CD4-positive, alpha-beta memory T cell (primary cell): ENCODE data around the gene FOXM1. TPM values are rescaled to one million over a fixed set of nuclear protein-coding genes. Genes with fewer than 3 reads are reported as not detected.
A peak's percentile ranks its signal among the peaks of the same experiment; 100 is the strongest.

ENCODE experiments used
- CTCF ChIA-PET: fragments of 350-600 bp; sonication (Branson Sonifier 250); formaldehyde crosslinking; loops from one replicate; lab custom pipeline; 2021; ENCODE audit warnings: inconsistent platforms; ENCODE audit not compliant: partially characterized antibody; lab: Charles Lee
- POLR2A ChIA-PET: fragments of 350-600 bp; sonication (Branson Sonifier 250); formaldehyde crosslinking; loops from one replicate; lab custom pipeline; 2021; ENCODE audit not compliant: partially characterized antibody; lab: Charles Lee
- DNase-seq, 5 donors: peaks; one replicate each; pipeline versions ENCODE4 v3.0.0 to v3.0.0-alpha.2; 2020 to 2022; ENCODE audit warnings: mixed read lengths in 1 of 5
- H3K27ac ChIP-seq: one replicate; pipeline ENCODE4 v1.7.0; 2013; ENCODE audit warnings: low read depth, low read length
- H3K27me3 ChIP-seq: 2 replicates; pipeline ENCODE4 v1.7.0; 2013; ENCODE audit warnings: mild to moderate bottlenecking, low read length, moderate library complexity; ENCODE audit not compliant: insufficient read depth
- H3K36me3 ChIP-seq: 2 replicates; pipeline ENCODE4 v1.7.0; 2013; ENCODE audit warnings: mild to moderate bottlenecking, low read length, moderate library complexity; ENCODE audit not compliant: insufficient read depth
- H3K4me1 ChIP-seq: 2 replicates; pipeline ENCODE4 v1.7.0; 2013; ENCODE audit warnings: mild to moderate bottlenecking, low read length, moderate library complexity; ENCODE audit not compliant: insufficient read depth
- H3K4me3 ChIP-seq, 2 donors: one replicate each; pipeline ENCODE4 v1.7.0; 2013; ENCODE audit warnings: low read length in 2 of 2, mild to moderate bottlenecking in 1 of 2
- H3K9me3 ChIP-seq, 2 donors: one replicate each; pipeline ENCODE4 v1.7.0; 2013; ENCODE audit warnings: low read length in 2 of 2, control low read depth in 1 of 2; ENCODE audit not compliant: control insufficient read depth in 1 of 2
- H3K27ac Mint-ChIP-seq, 7 donors: one replicate each; pipeline ENCODE4 v1.8.0; 2020 to 2021; ENCODE audit warnings: mixed read lengths in 7 of 7, mild to moderate bottlenecking in 6 of 7, inconsistent platforms in 3 of 7, moderate library complexity in 3 of 7
- H3K27me3 Mint-ChIP-seq, 2 donors: one replicate each; pipeline ENCODE4 v1.8.0; 2020 to 2021; ENCODE audit warnings: mixed read lengths in 2 of 2
- H3K36me3 Mint-ChIP-seq, 2 donors: one replicate each; pipeline ENCODE4 v1.8.0; 2020 to 2021; ENCODE audit warnings: mixed read lengths in 2 of 2, inconsistent platforms in 1 of 2, mild to moderate bottlenecking in 1 of 2
- H3K4me1 Mint-ChIP-seq, 4 donors: one replicate each; pipeline ENCODE4 v1.8.0; 2020 to 2021; ENCODE audit warnings: mixed read lengths in 4 of 4, mild to moderate bottlenecking in 1 of 4
- H3K4me3 Mint-ChIP-seq, 8 donors: one replicate each; pipeline ENCODE4 v1.8.0; 2020 to 2021; ENCODE audit warnings: mixed read lengths in 8 of 8, mild to moderate bottlenecking in 7 of 8, moderate library complexity in 6 of 8, inconsistent platforms in 3 of 8
- H3K9me3 Mint-ChIP-seq, 8 donors: one replicate each; pipeline ENCODE4 v1.8.0; 2020 to 2021; ENCODE audit warnings: mixed read lengths in 8 of 8, mild to moderate bottlenecking in 5 of 8, inconsistent platforms in 3 of 8, moderate library complexity in 1 of 8
- intact Hi-C: fragments of 100-400 bp; cut with micrococcal nuclease; formaldehyde crosslinking; loops from one replicate; pipeline ENCODE4 v1.15.1; 2023
- polyA plus RNA-seq, 2 donors: library from polyadenylated mRNA; unstranded; fragments of 300-500 nt; fragmentation: Illumina TruSeq; gene quantifications; one replicate each; pipeline ENCODE4 v1.2.3, GENCODE V29; 2021
- total RNA-seq, 2 experiments: library from RNA; stranded (reverse); gene quantifications; one replicate each; pipeline ENCODE4 v1.2.3, GENCODE V29; 2021

FOXM1 gene
- total and polyA plus RNA-seq, 4 experiments from 2014 or later: 0.30 to 0.44 (median 0.30) TPM; not detected in 1

DNA sequence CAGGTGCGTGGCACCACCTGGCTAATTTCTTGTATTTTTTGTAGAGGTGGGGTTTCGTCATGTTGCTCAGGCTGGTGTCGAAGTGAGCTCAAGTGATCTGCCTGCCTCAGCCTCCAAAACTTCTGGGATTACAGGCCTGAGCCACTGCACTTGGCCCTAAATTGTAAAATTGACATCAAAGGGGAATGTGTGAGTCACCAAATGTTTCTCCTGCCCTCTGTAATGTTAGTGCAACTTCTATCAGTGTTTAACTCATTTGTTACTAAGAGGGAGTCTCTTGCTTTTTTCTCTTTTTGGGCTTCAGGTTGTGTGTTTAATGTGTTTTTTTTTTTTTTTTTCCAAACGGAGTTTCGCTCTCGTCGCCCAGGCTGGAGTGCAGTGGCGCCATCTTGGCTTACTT, 16.0 kb upstream of the FOXM1 start:
- DNase-seq: no peak
- Histone ChIP-seq H3K4me3 (no peak overlapping the region), H3K9me3 (no peaks in the 10 kb centered on the region), H3K36me3 (no peaks in the 10 kb centered on the region), H3K27me3 (no peaks in the 10 kb centered on the region), H3K4me1 (peaks cover 17% of the 10 kb centered on the region), H3K27ac (no peak overlapping the region)
- Mint-ChIP-seq H3K36me3 (peaks cover 0 to 12% of the 10 kb centered on the region in 2 donors), H3K4me3 (peak overlapping the region in 6 of 8 donors; percentile 24 to 71 (median 56)), H3K9me3 (peaks cover 0 to 4% (median 0%) of the 10 kb centered on the region in 8 donors), H3K27ac (peak overlapping the region in 1 of 7 donors; percentile 52), H3K27me3 (peaks cover 0 to 2% of the 10 kb centered on the region in 2 donors), H3K4me1 (peaks cover 17 to 37% (median 25%) of the 10 kb centered on the region in 4 donors)
- POLR2A ChIA-PET: no interaction called here
- intact Hi-C loops: loop anchor here (5.0 kb wide), 1 partner anchor 201 kb away; no protein-coding TSS in a partner anchor
- CTCF ChIA-PET: interaction anchor here (0.6 kb wide), 1 partner anchor 21 kb away, joined by 4 read pairs; no protein-coding TSS in a partner anchor

DNA sequence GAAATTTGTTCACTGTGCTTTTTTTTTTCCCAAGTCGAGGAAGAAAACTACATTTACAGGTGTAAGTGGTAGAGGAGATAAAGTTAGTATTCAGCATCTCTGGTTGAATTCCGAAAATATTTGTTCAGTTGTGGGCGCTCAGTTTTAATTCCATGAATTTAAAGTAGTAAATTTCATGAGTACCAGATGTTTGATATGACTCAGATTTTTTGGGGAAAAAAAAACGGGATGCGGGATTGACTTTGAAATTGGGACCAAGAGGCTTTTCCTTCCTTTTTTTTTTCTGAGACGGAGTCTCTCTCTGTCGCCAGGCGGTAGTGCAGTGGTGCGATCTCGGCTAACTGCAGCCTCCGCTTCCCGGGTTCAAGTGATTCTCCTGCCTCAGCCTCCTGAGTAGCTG, 15.3 kb upstream of the FOXM1 start:
- no peak for DNase-seq
- no peaks in the 10 kb centered on the region for H3K36me3 ChIP-seq
- Mint-ChIP-seq H3K4me1 (peaks cover 17 to 37% (median 25%) of the 10 kb centered on the region in 4 donors), H3K27ac (peak overlapping the region in 2 of 7 donors; percentile 16 to 35), H3K36me3 (peaks cover 0 to 15% of the 10 kb centered on the region in 2 donors), H3K9me3 (peaks cover 0 to 4% (median 0%) of the 10 kb centered on the region in 8 donors), H3K4me3 (peak overlapping the region in 7 of 8 donors; percentile 30 to 99 (median 96)), H3K27me3 (peaks cover 0 to 2% of the 10 kb centered on the region in 2 donors)
- no peaks in the 10 kb centered on the region for H3K9me3 ChIP-seq
- H3K27ac ChIP-seq: no peak overlapping the region
- intact Hi-C loops: loop anchor here (5.0 kb wide), 1 partner anchor 200 kb away; no protein-coding TSS in a partner anchor
- CTCF ChIA-PET: no interaction called here
- H3K27me3 ChIP-seq: no peaks in the 10 kb centered on the region
- no peak overlapping the region for H3K4me3 ChIP-seq
- POLR2A ChIA-PET: interaction anchor here (0.8 kb wide), 1 partner anchor 15 kb away, joined by 3 read pairs; the partner anchor contains the start of genes FOXM1 and RHNO1
- peaks cover 17% of the 10 kb centered on the region for H3K4me1 ChIP-seq

DNA sequence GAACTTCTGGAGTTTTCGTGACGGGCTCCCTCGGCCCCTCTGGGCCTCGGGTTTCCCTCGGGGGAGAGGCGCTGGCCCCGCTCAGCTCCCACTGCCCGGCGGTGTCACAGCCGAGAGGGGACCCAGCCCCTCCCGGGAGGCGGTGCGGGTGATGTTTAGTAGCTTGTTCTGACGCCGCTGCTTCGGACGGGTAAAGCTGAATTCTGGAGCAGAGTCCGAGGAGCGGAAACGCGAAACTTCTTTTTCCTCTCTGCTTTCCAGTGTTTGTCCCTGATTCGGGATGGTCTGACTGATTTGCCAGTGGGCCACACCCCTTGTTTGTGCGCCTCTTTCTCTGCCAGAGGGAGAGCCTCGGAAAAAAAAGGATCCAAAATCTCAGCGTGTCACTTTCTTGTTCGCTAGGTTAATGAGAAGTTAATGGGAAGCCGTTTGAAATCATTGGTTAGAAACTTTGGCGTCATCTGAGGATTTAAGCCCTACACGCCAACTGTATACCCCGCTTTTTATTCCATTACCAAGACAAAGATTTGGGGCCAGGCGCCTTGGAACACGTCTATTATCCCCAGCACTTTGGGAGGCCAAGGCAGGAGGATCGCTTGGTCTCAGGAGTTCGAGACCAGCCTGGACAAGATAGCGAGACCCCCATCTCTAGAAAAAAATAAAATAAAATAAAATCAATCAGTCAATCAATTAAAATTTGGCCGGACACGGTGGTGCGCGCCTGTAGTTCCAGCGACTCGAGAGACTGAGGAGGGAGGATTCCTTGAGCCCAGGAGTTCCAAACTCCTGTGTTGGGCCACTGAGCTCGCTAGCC, 14.5 kb upstream of the FOXM1 start:
- Mint-ChIP-seq H3K4me3 (peak overlapping the region; percentile 90 to 99 (median 96)), H3K27ac (peak overlapping the region; percentile 67 to 98 (median 91)), H3K9me3 (peaks cover 0 to 4% (median 0%) of the 10 kb centered on the region in 8 donors), H3K36me3 (peaks cover 0 to 15% of the 10 kb centered on the region in 2 donors), H3K27me3 (peaks cover 0 to 2% of the 10 kb centered on the region in 2 donors), H3K4me1 (peaks cover 17 to 37% (median 25%) of the 10 kb centered on the region in 4 donors)
- no peaks in the 10 kb centered on the region for H3K27me3 ChIP-seq
- peak overlapping the region; percentile 21 to 92 for H3K4me3 ChIP-seq
- POLR2A ChIA-PET: interaction anchor here (0.8 to 2.6 kb wide), 4 partner anchors 9 to 14 kb away, joined by 3 to 52 read pairs (median 4); partner anchors contain the start of genes FOXM1 and RHNO1
- no peaks in the 10 kb centered on the region for H3K36me3 ChIP-seq
- peak overlapping the region; percentile 83 for H3K27ac ChIP-seq
- no peak for DNase-seq
- intact Hi-C loops: loop anchor here (5.0 kb wide), 1 partner anchor 199 kb away; no protein-coding TSS in a partner anchor
- CTCF ChIA-PET: no interaction called here
- peaks cover 17% of the 10 kb centered on the region for H3K4me1 ChIP-seq
- H3K9me3 ChIP-seq: no peaks in the 10 kb centered on the region

DNA sequence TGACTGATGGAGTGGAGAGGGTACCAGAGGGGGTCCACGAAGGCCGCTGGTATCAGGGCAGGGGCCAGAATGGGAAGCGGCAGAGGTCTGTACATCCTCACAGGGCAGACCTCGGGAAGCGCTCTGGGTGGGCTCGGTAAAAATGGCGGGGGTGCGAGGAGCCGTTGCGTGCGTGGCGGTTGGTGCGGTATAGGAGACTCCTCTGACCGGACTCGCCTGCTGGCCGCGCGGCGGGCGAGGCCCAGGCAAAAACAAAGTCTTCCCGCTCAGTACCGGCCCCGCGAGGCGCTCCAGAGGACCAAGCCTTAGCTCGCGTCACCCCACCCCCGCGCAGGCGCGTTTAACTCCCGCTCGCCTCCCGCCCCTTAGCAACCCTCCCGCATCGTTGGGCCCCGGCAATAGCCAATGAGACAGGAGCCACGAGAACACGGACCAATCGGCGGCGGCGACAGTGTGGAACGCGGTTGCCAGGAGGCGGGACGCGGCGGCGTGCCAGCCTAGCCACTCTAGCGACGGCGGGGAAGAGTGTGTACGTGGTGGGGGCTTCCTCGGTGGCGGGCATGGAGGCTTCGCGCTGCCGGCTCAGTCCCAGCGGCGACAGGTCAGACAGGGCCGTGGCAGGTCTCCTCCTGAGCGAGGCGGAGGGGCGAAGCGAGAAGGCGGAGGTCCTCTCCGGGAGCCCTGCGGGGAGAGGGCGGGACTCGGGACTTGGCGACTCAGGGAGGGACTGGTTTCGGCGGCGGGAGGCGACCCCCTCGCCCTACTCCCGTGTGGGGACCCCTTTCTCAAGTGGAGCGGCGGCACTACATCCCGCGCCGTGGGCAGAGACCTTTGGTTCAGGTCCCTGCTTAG, 13.6 kb upstream of the FOXM1 start, which contains the start of gene TULP3:
TULP3 (plus strand) TSS at position 504 of the 852 bp plus-strand sequence; CDS start at position 561, 57 bp downstream.
- Histone ChIP-seq H3K4me3 (peak within 1 kb of the TSS; percentile 49 to 92), H3K27ac (peak within 1 kb of the TSS; percentile 83), H3K4me1 (peaks cover 17% of the 10 kb centered on the region), H3K27me3 (no peaks in the 10 kb centered on the region), H3K36me3 (no peaks in the 10 kb centered on the region), H3K9me3 (no peaks in the 10 kb centered on the region)
- peaks cover 5 to 19% of the 10 kb centered on the region in 2 donors for H3K36me3 Mint-ChIP-seq
- H3K4me3 Mint-ChIP-seq: peak within 1 kb of the TSS; percentile 90 to 99 (median 96)
- intact Hi-C loops: loop anchor here (1.0 to 5.0 kb wide), 4 partner anchors 13 to 198 kb away; partner anchors contain the start of genes FOXM1, ITFG2 and RHNO1
- peaks cover 17 to 37% (median 25%) of the 10 kb centered on the region in 4 donors for H3K4me1 Mint-ChIP-seq
- DNase-seq: peak; percentile 98 to 99 (median 98)
- peaks cover 0 to 2% of the 10 kb centered on the region in 2 donors for H3K27me3 Mint-ChIP-seq
- H3K27ac Mint-ChIP-seq: peak within 1 kb of the TSS; percentile 90 to 99 (median 93)
- POLR2A ChIA-PET: interaction anchor here (0.9 to 2.6 kb wide), 4 partner anchors 8 to 95 kb away, joined by 3 to 52 read pairs (median 5); partner anchors contain the start of genes FOXM1 and RHNO1
- H3K9me3 Mint-ChIP-seq: peaks cover 0 to 4% (median 0%) of the 10 kb centered on the region in 8 donors
- CTCF ChIA-PET: interaction anchor here (0.6 to 1.5 kb wide), 4 partner anchors 12 to 203 kb away, joined by 3 read pairs; no protein-coding TSS in a partner anchor

DNA sequence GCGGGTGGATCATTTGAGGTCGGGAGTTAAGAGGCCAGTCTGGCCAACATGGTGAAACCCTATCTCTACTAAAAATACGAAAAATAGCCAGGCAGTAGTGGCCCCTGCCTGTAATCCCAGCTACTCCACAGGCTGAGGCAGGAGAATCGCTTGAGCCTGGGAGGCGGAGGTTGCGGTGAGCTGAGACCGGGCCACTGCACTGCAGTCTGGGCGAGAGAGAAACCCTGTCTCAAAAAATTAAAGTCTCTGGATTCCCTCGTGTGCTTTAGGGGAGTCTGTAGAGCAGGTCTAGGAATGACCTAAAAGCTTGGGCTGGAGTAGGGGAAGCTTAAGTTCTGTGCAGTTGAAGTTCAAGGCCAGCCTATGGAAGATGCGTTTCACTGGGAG, 13.0 kb upstream of the FOXM1 start:
- Mint-ChIP-seq H3K27ac (peak overlapping the region; percentile 90 to 99 (median 93)), H3K27me3 (peaks cover 0 to 2% of the 10 kb centered on the region in 2 donors), H3K9me3 (peaks cover 0 to 4% (median 0%) of the 10 kb centered on the region in 8 donors), H3K4me1 (peaks cover 16 to 39% (median 25%) of the 10 kb centered on the region in 4 donors), H3K4me3 (peak overlapping the region; percentile 90 to 99 (median 96)), H3K36me3 (peaks cover 8 to 22% of the 10 kb centered on the region in 2 donors)
- Histone ChIP-seq H3K36me3 (no peaks in the 10 kb centered on the region), H3K9me3 (no peaks in the 10 kb centered on the region), H3K27ac (peak overlapping the region; percentile 83), H3K4me1 (peaks cover 17% of the 10 kb centered on the region), H3K4me3 (peak overlapping the region; percentile 49 to 92), H3K27me3 (no peaks in the 10 kb centered on the region)
- DNase-seq: no peak
- ChIA-PET CTCF (interaction anchor here (0.9 to 1.5 kb wide), 3 partner anchors 11 to 73 kb away, joined by 3 read pairs; no protein-coding TSS in a partner anchor), POLR2A (interaction anchor here (1.4 to 2.6 kb wide), 3 partner anchors 10 to 94 kb away, joined by 3 to 52 read pairs (median 6); partner anchors contain the start of genes FOXM1 and RHNO1)
- intact Hi-C loops: loop anchor here (1.0 to 5.0 kb wide), 4 partner anchors 13 to 198 kb away; partner anchors contain the start of genes FOXM1, ITFG2 and RHNO1
